CD4-positive, alpha-beta T cell (primary cell): ENCODE data around the gene PTCD2. TPM values are rescaled to one million over a fixed set of nuclear protein-coding genes. Genes with fewer than 3 reads are reported as not detected.

ENCODE experiments used
- ATAC-seq: fragments of 200-7000 bp; cut with Tn5 transposase; one replicate; pipeline ENCODE4 v1.10.0; 2022; ENCODE audit warnings: mild to moderate bottlenecking; ENCODE audit not compliant: poor library complexity
- CTCF ChIA-PET: fragments of 350-600 bp; sonication (Branson Sonifier 250); formaldehyde crosslinking; loops from one replicate; lab custom pipeline; 2021; ENCODE audit warnings: antibody characterized with exemption, inconsistent platforms; lab: Charles Lee
- POLR2A ChIA-PET: fragments of 350-600 bp; sonication (Branson Sonifier 250); formaldehyde crosslinking; loops from one replicate; lab custom pipeline; 2021; ENCODE audit warnings: antibody characterized with exemption, inconsistent platforms; lab: Charles Lee
- DNase-seq, 14 experiments: peaks; one replicate each; pipeline ENCODE4 v3.0.0-alpha.2; 2013 to 2020; ENCODE audit warnings: mixed read lengths in 2 of 14
- H3K27ac ChIP-seq, 2 donors: one replicate each; pipeline versions ENCODE4 v1.5.1 to v1.7.0; 2013; ENCODE audit warnings: low read length in 2 of 2, low read depth in 1 of 2, mild to moderate bottlenecking in 1 of 2
- H3K27me3 ChIP-seq, 2 experiments: 1 replicate in 1 of 2; 2 replicates in 1 of 2; pipeline versions ENCODE4 v1.6.1 to v1.7.0; 2013; ENCODE audit warnings: low read length in 2 of 2, control low read depth in 1 of 2, mild to moderate bottlenecking in 1 of 2, moderate library complexity in 1 of 2; ENCODE audit not compliant: insufficient read depth in 2 of 2, control insufficient read depth in 1 of 2
- H3K36me3 ChIP-seq: one replicate; pipeline ENCODE4 v1.6.1; 2013; ENCODE audit warnings: low read length, control low read depth; ENCODE audit not compliant: insufficient read depth
- H3K4me1 ChIP-seq: one replicate; pipeline ENCODE4 v1.6.1; 2013; ENCODE audit warnings: low read length, control low read depth; ENCODE audit not compliant: insufficient read depth
- H3K4me3 ChIP-seq: one replicate; pipeline ENCODE4 v1.5.1; 2013; ENCODE audit warnings: mild to moderate bottlenecking, low read length, moderate library complexity
- H3K9me3 ChIP-seq, 2 experiments: 1 replicate in 1 of 2; 2 replicates in 1 of 2; pipeline versions ENCODE4 v1.6.1 to v1.7.0; 2013; ENCODE audit warnings: low read length in 2 of 2, mild to moderate bottlenecking in 2 of 2, control low read depth in 1 of 2, moderate library complexity in 1 of 2; ENCODE audit not compliant: control insufficient read depth in 1 of 2, insufficient read depth in 1 of 2
- H3K27ac Mint-ChIP-seq: one replicate; pipeline ENCODE4 v1.8.0; 2020; ENCODE audit warnings: mixed read lengths
- H3K27me3 Mint-ChIP-seq: one replicate; pipeline ENCODE4 v1.8.0; 2021; ENCODE audit warnings: mixed read lengths
- H3K36me3 Mint-ChIP-seq: one replicate; pipeline ENCODE4 v1.8.0; 2021; ENCODE audit warnings: low read depth, mixed read lengths
- H3K4me1 Mint-ChIP-seq: one replicate; pipeline ENCODE4 v1.8.0; 2021; ENCODE audit warnings: low read depth, mixed read lengths
- H3K4me3 Mint-ChIP-seq: one replicate; pipeline ENCODE4 v1.8.0; 2020; ENCODE audit warnings: mild to moderate bottlenecking, mixed read lengths
- H3K9me3 Mint-ChIP-seq: one replicate; pipeline ENCODE4 v1.8.0; 2020; ENCODE audit warnings: mixed read lengths
- intact Hi-C, 2 experiments: fragments of 100-400 bp; cut with DNase I in 1 of 2; cut with micrococcal nuclease in 1 of 2; formaldehyde crosslinking; loops; one replicate each; pipeline versions ENCODE4 v1.15.1 to v1.9.0; 2023 to 2025; cut with DNase I, micrococcal nuclease
- total RNA-seq, 174 experiments: library from RNA in 2 of 174; stranded (reverse) in 2 of 174; gene quantifications; one replicate each; pipeline ENCODE4 v1.2.3 and lab custom pipeline; 2021 to 2026
- TF ChIP-seq, protein P1 (sequence below): fragments of 200-600 bp; IDR thresholded peaks from one replicate; pipeline ENCODE4 v1.8.0; 2022; ENCODE audit warnings: antibody characterized with exemption, mild to moderate bottlenecking

The PTCD2 gene
- total RNA-seq, 2 experiments from 2014 or later: 2.9 to 3.3 TPM

GRCh38 chr5:72286798-72287197 lies 33.4 kb upstream of the PTCD2 start:
- ATAC-seq: no peak
- Mint-ChIP-seq H3K4me3 (no peak overlapping the region), H3K36me3 (peaks cover 72% of the 10 kb centered on the region), H3K9me3 (no peaks in the 10 kb centered on the region), H3K27ac (no peak overlapping the region), H3K27me3 (no peaks in the 10 kb centered on the region), H3K4me1 (no peaks in the 10 kb centered on the region)
- peaks cover 32% of the 10 kb centered on the region for H3K36me3 ChIP-seq
- no peak overlapping the region for H3K4me3 ChIP-seq
- H3K27me3 ChIP-seq: no peaks in the 10 kb centered on the region
- POLR2A ChIA-PET: no interaction called here
- H3K27ac ChIP-seq: no peak overlapping the region
- TF ChIP-seq, protein P1, sequence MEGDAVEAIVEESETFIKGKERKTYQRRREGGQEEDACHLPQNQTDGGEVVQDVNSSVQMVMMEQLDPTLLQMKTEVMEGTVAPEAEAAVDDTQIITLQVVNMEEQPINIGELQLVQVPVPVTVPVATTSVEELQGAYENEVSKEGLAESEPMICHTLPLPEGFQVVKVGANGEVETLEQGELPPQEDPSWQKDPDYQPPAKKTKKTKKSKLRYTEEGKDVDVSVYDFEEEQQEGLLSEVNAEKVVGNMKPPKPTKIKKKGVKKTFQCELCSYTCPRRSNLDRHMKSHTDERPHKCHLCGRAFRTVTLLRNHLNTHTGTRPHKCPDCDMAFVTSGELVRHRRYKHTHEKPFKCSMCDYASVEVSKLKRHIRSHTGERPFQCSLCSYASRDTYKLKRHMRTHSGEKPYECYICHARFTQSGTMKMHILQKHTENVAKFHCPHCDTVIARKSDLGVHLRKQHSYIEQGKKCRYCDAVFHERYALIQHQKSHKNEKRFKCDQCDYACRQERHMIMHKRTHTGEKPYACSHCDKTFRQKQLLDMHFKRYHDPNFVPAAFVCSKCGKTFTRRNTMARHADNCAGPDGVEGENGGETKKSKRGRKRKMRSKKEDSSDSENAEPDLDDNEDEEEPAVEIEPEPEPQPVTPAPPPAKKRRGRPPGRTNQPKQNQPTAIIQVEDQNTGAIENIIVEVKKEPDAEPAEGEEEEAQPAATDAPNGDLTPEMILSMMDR: no peak
- no peaks in the 10 kb centered on the region for H3K4me1 ChIP-seq
- DNase-seq: no peak
- CTCF ChIA-PET: no interaction called here
- no peaks in the 10 kb centered on the region for H3K9me3 ChIP-seq
- intact Hi-C loops: no loop called here

DNA sequence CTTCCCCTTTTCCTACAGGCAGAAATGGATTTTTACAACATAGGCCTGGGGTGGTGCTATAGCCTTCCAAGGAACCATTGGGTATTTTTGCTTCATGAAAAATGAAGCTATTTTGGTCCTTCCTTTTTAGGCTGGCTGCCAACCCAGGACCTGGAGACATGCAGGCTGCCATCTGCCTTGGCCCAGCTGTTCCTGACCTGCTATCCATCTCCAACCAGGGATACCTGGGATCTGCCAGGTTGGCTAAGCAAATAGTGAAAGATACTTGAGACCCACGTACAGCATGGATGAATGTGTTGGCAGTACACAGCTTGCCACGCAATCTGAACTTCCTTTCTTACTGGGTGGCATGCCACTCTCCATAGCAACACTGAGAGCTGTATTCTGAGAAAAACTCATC lies 31.2 kb upstream of the PTCD2 start:
- no peak for ATAC-seq
- Mint-ChIP-seq H3K4me3 (no peak overlapping the region), H3K36me3 (peaks cover 72% of the 10 kb centered on the region), H3K9me3 (no peaks in the 10 kb centered on the region), H3K27me3 (no peaks in the 10 kb centered on the region), H3K4me1 (no peaks in the 10 kb centered on the region), H3K27ac (no peak overlapping the region)
- no peak for DNase-seq
- H3K4me3 ChIP-seq: no peak overlapping the region
- no peak overlapping the region for H3K27ac ChIP-seq
- intact Hi-C loops: no loop called here
- no peaks in the 10 kb centered on the region for H3K4me1 ChIP-seq
- no peaks in the 10 kb centered on the region for H3K27me3 ChIP-seq
- ChIA-PET POLR2A (no interaction called here), CTCF (interaction anchor here (0.7 kb wide), 1 partner anchor 18 kb away, joined by 3 read pairs; no protein-coding TSS in a partner anchor)
- peaks cover 26% of the 10 kb centered on the region for H3K36me3 ChIP-seq
- TF ChIP-seq, protein P1: no peak
- no peaks in the 10 kb centered on the region for H3K9me3 ChIP-seq

- intact Hi-C loops: no loop called here
- H3K4me1 ChIP-seq: no peaks in the 10 kb centered on the region
- H3K9me3 ChIP-seq: no peaks in the 10 kb centered on the region
- TF ChIP-seq, protein P1: no peak
- Mint-ChIP-seq H3K27ac (no peak overlapping the region), H3K4me3 (no peak overlapping the region), H3K4me1 (no peaks in the 10 kb centered on the region), H3K9me3 (no peaks in the 10 kb centered on the region), H3K36me3 (peaks cover 80% of the 10 kb centered on the region), H3K27me3 (no peaks in the 10 kb centered on the region)
- no peaks in the 10 kb centered on the region for H3K27me3 ChIP-seq
- H3K27ac ChIP-seq: no peak overlapping the region
- peaks cover 39% of the 10 kb centered on the region for H3K36me3 ChIP-seq
- CTCF ChIA-PET: no interaction called here
- no peak for ATAC-seq
- no peak for DNase-seq
- POLR2A ChIA-PET: no interaction called here
- H3K4me3 ChIP-seq: no peak overlapping the region
These were observed 29.6 kb upstream of the PTCD2 start for GRCh38 chr5:72290356-72291133.
